Left ventricle myocardium superior (tissue), 1 donor: Measurements from ENCODE around the gene GPN1. TPM values are rescaled to one million over a fixed set of nuclear protein-coding genes. Genes with fewer than 3 reads are reported as not detected.
"Not testable (repeated sequence)": the region's sequence is repeated elsewhere in the genome, so short reads cannot be mapped to it uniquely, and the experiment has no call there.

Experiments used
- ATAC-seq: fragments of 200-7000 bp; cut with Tn5 transposase; one replicate; pipeline ENCODE4 v1.9.1; 2020; ENCODE audit warnings: mild to moderate bottlenecking, moderate library complexity
- DNase-seq: peaks from one replicate; pipeline ENCODE4 v3.0.0-alpha.2; 2020
- intact Hi-C: fragments of 100-400 bp; cut with micrococcal nuclease; formaldehyde crosslinking; loops from one replicate; pipeline ENCODE4 v1.11.0; 2022
- long read RNA-seq: library from polyadenylated mRNA; unstranded; transcript quantifications from one replicate; pipeline ENCODE4 v2.0.0, GENCODE V29; 2021
- total RNA-seq: library from RNA; stranded (reverse); fragmentation: NEBNext Ultra II Directional; extraction: Animal tissue kit (Norgen Biotek cat#: 25700); gene quantifications from one replicate; pipeline ENCODE4 v1.2.1, GENCODE V29; 2021
- donor health status: DM: no; HTN: yes; CAD: no; lungs with severe emphysema.

GPN1 gene
- total RNA-seq, result 20.1 TPM
- long read RNA-seq, transcript GPN1-212 (14 exons, 1,832 nt), result major isoform, 43 of 45 reads
- long read RNA-seq, partial matches to known transcripts, result 0 of 45 reads
- long read RNA-seq, other reads (novel, unspliced or antisense), result 2 of 45 reads

- peak; percentile 98 for ATAC-seq
- DNase-seq, result peak; percentile 86
- intact Hi-C loops, result no loop called here
Measured at GRCh38 chr2:27628767-27629709, at the start of gene GPN1, which contains the start of gene CCDC121. TSS of gene GPN1 (plus strand) at chr2:27629050. CDS start at chr2:27629059, 9 bp downstream. TSS of gene CCDC121 (minus strand) at chr2:27629012. CDS start at chr2:27627799, 1,213 bp downstream.

DNA sequence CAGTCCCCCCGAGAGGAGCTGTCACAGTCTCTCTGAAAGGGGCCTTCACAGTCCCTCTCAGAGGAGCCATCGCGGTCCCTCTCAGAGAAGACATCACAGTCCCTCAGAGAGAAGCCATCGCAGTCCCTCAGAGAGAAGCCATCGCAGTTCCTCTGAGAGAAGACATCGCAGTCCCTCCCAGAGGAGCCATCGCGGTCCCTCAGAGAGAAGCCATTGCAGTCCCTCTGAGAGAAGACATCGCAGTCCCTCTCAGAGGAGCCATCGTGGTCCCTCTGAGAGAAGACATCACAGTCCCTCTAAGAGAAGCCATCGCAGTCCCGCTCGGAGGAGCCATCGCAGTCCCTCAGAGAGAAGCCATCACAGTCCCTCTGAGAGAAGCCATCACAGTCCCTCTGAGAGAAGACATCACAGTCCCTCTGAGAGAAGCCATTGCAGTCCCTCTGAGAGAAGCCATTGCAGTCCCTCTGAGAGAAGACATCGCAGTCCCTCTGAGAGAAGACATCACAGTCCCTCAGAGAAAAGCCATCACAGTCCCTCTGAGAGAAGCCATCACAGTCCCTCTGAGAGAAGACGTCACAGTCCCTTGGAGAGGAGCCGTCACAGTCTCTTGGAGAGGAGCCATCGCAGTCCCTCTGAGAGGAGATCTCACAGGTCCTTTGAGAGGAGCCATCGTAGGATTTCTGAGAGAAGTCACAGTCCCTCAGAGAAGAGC is 47.3 kb upstream of the GPN1 start:
- intact Hi-C loops, result no loop called here
- DNase-seq, result no peak
- ATAC-seq, result no peak

GRCh38 chr2:27582129-27582694 is 46.6 kb upstream of the GPN1 start:
- ATAC-seq (no peak), DNase-seq (no peak)
- intact Hi-C loops, result no loop called here

DNA sequence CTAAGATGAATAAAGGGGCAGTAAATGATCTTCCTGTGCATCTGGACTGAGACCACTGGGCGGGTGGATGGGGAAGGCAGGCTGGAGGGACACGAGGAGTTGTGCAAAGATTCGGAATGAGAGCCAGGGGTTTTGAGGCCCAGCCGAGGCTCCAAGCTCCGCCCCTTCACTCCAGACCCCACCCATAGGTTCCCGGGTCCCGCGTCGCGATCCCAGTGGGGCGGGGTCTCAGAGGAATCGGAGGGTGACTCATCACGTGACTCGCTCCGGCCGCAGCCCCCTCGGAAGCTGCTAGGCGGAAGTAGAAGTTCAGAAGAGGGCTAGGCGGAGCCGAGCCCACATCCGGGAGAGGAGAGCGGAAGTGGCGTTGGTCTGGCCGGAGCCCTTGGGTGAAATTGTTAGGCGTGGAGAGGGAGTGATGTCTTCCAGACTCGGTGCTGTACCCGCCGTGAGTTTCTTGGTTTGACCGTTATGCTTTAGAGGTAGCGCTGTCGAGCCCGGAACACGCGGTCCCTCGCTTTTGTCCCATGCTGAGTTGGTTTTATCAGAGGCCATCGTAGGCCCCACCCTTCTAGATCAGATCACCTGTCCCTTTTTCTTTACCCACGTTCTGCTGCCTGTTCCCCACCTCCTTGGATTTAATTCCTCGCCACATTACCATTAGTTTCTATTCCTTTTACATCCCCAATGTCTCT is 46.0 kb upstream of the GPN1 start, which contains the start of gene ZNF512:
Gene ZNF512, plus strand, starts transcription at position 348 of the 695 bp plus-strand sequence. Its CDS starts 71 bp downstream, at position 419.
- ATAC-seq, result peak; percentile 97
- peak; percentile 91 for DNase-seq
- intact Hi-C loops, result no loop called here

- peak; percentile 5 for ATAC-seq
- intact Hi-C loops, result no loop called here
- DNase-seq, result no peak
Measured at GRCh38 chr2:27583390-27583915, 45.4 kb upstream of the GPN1 start.

DNA sequence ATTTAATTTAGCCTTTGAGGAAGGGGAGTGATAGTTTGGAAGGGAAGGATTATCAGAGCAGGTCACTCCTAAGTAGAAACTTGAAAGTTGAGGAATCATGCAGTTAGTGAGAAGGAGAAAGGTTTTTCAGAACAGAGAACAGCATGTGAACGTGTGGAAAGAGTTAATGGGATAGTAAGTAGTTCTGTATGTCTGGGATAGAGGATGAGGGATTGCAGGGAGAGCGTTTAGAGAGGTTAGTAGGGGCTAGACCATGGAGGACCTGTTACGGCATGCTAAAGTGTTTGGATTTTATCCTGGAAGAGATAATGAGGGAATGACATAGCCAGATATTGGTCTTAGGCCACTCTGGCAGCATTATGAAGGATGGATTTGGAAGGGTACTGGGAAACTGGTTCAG is 44.3 kb upstream of the GPN1 start:
- no peak for DNase-seq
- intact Hi-C loops, result no loop called here
- ATAC-seq, result no peak

DNA sequence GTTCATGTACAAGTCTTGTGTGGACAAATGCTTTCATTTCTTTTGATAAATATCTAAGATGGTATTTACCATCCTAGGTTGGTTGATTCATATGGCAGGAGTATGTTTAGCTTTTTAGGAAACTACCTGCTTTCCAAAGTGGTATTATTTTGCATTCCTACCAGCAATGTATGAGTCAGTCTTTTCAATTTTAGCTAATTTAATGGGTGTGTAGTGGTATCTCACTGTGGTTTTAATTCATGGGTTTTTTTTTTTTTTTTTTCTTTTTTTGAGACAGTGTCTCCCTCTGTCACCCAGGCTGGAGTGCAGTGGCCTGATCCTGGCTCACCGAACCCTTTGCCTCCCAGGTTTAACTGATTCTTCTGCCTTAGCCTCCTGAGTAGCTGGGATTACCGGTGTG is 41.8 kb upstream of the GPN1 start:
- DNase-seq (no peak), ATAC-seq (no peak)
- intact Hi-C loops, result no loop called here

DNA sequence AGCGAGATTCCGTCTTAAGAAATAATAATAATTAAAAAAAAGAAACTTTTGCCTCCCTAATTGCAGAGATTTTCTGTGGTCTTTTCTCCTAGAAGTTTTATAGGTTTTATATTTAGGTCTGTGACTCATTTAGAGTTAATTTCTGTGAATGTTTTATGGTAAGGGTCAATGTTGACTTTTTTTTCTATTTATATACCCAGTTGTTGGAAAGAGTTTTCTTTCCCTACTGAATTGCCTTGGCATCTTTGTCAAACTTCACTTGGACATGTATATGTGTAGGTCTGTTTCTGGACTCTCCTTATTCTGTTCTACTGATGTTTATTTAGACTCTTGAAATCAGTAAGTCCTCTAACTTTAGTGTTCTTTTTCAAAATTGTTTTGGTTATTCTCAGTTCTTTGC is 40.5 kb upstream of the GPN1 start:
- DNase-seq (no peak), ATAC-seq (no peak)
- intact Hi-C loops, result no loop called here

DNA sequence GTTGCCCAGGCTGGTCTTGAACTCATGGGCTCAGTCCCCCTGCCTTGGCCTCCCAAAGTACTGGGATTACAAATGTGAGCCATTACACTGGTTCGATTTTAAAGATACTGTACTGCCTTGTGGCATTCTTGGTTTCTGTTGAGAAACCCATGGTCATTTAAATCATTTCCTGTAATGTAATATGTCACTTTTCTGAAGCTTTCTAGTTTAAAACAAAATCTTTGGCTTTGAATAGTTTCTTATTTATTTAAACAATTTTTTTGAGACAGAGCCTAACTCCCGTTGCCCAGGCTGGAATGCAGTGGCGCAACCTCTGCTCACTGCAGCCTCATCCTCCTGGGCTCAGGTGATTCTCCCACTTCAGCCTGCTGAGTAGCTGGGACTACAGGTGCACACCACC is 37.1 kb upstream of the GPN1 start:
- DNase-seq (no peak), ATAC-seq (no peak)
- intact Hi-C loops, result no loop called here

DNA sequence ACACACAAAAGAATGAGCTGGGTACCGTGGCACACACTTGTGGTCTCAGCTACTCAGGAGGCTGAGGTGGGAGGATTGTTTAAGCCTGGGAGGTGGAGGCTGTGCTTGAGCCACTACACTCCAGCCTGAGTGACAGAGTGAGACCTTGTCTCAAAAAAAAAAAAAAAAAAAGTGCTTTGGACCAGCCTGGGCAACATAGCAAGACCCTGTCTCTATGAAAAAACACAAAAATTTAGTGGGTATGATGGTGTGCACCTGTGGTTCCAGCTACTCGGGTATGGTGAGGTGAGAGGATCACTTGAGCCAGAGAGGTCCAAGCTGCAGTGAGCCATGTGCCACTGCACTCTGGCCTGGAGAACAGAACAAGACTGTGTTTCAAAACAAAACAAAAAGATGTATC is 35.6 kb upstream of the GPN1 start:
- intact Hi-C loops, result no loop called here
- ATAC-seq, result no peak
- DNase-seq, result no peak

GRCh38 chr2:27594020-27594703 is 34.7 kb upstream of the GPN1 start:
- intact Hi-C loops, DNase-seq, ATAC-seq: not testable (repeated sequence)

DNA sequence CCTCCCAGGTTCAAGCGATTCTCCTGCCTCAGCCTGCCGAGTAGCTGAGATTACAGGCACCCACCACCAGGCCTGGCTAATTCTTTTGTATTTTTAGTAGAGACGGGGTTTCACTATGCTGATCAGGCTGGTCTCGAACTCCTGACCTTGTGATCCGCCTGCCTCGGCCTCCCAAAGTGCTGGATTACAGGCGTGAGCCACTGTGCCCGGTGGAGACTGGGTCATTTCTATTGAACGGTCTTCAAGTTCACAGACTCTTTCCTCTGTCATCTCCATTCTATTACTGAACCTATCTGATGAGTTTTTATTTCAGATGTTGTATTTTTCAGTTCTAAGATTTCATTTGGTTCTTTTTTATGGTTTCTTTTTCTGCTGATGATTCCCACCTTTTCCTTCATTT is 33.4 kb upstream of the GPN1 start:
- DNase-seq, ATAC-seq, intact Hi-C loops: not testable (repeated sequence)

GRCh38 chr2:27596627-27597026 is 32.2 kb upstream of the GPN1 start:
- intact Hi-C loops, result no loop called here
- no peak for DNase-seq
- ATAC-seq, result no peak

- intact Hi-C loops, result no loop called here
- ATAC-seq (no peak), DNase-seq (no peak)
Measured at GRCh38 chr2:27606611-27607010, 22.2 kb upstream of the GPN1 start.

DNA sequence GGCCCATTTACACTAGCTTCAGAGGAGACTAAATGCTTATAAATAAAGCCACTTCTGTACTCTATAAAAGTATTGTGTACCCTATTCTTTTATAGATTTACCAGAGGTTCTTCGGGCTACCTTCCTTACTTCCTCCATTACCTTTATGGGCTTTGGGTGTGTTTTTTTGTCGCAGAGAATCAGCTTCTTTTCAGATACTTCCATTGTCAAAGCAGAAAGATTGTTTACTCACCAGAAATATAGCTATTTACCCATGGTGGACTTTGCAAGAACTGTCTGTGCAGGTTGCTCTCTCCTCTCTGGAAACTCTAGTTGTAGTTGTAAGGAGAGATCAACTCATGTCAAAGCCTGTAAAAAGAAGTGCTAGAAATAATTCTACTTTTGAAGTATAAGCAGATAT is 14.9 kb upstream of the GPN1 start:
- DNase-seq, result no peak
- intact Hi-C loops, result no loop called here
- no peak for ATAC-seq

DNA sequence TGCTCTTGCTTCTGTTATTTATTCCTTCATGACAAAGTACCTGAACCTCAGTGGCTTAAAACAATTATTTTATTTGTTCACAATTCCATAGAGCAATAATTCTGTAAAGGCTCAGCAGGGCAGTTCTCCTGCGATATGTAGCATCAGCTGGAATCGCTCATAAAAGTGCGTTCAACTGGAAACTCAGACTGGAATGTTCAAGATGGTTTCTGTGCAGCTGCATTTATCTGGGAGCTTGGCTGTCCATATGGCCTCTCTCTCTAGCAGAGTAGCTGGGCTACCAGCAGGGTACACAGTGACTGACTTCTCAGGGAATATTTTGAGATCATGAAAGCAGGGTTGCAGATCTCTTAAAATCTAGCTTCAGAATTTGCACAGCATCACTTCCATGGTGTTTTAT is 13.5 kb upstream of the GPN1 start:
- DNase-seq (no peak), ATAC-seq (no peak)
- intact Hi-C loops, result no loop called here

DNA sequence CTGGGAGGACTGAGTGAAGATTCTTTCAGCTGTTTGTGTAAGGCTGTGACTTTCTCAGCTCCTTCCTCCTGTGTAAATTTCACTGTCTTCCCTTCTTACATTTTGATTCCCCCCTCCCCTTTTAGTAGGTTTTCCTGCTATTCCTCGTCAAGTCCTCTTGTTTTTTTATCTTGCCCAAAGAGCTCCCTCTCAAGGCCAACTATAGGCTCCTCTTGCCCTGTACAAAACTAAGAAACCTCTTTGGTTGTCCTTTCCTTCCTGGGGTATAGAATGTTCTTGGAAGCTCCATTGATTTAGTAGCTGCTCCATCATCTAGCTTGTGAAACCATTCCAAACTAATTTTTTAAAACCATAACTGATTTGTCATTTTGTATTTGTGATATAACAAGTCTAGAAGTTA is 7.3 kb upstream of the GPN1 start:
- intact Hi-C loops, result no loop called here
- ATAC-seq (no peak), DNase-seq (no peak)

DNA sequence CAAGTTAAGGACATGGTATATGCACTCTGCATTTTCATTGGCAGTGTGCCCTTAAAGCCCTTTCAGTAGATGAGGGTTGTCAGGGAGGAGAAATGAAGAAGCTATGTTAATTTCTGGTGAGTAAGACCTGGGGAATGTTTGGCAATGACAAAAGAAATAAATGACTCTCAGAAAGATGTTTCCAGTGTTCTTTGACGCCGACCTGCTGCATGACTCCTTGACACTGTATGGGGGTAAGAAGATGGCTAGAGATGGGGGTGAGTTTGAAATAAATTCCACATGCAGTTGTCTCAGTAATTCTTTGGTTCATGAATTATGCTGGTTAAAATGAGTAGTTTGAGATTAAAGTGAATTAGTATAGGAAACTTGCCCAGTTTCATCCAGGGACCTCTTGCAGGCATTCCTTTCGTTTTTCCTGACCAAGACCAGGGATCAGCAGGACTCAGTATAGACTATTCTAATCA is 5.9 kb upstream of the GPN1 start:
- no peak for DNase-seq
- ATAC-seq, result no peak
- intact Hi-C loops, result no loop called here
